PFSK-1 (cell line): Measurements from ENCODE around the gene PSMG2.

ENCODE experiments used
- FOXP2 ChIP-seq: optimal IDR thresholded peaks from 2 replicates; pipeline ENCODE3; 2011; ENCODE audit warnings: borderline replicate concordance, control low read depth, inconsistent platforms; ENCODE audit not compliant: insufficient read depth; ENCODE audit errors: extremely low read length, extremely low read depth
- POLR2AphosphoS5 ChIP-seq: IDR thresholded peaks from 2 replicates; pipeline ENCODE4 v1.6.1; 2012; ENCODE audit warnings: low read depth, mild to moderate bottlenecking, control low read depth, low read length, moderate library complexity
- REST ChIP-seq, 2 experiments: IDR thresholded peaks; 2 replicates each; pipeline versions ENCODE4 v1.6.1 to v1.8.0; 2011 to 2012; ENCODE audit warnings: low read depth in 2 of 2, low read length in 2 of 2, control low read depth in 1 of 2, inconsistent platforms in 1 of 2, mild to moderate bottlenecking in 1 of 2, moderate library complexity in 1 of 2; ENCODE audit not compliant: insufficient read depth in 1 of 2
- SIN3A ChIP-seq: IDR thresholded peaks from 2 replicates; pipeline ENCODE4 v1.6.1; 2012; ENCODE audit warnings: mild to moderate bottlenecking, low read length, moderate library complexity, borderline replicate concordance; ENCODE audit not compliant: insufficient read depth
- TAF1 ChIP-seq: IDR thresholded peaks from 2 replicates; pipeline ENCODE4 v1.6.1; 2012; ENCODE audit warnings: low read length, control low read depth, borderline replicate concordance; ENCODE audit not compliant: insufficient read depth

The PSMG2 gene

DNA sequence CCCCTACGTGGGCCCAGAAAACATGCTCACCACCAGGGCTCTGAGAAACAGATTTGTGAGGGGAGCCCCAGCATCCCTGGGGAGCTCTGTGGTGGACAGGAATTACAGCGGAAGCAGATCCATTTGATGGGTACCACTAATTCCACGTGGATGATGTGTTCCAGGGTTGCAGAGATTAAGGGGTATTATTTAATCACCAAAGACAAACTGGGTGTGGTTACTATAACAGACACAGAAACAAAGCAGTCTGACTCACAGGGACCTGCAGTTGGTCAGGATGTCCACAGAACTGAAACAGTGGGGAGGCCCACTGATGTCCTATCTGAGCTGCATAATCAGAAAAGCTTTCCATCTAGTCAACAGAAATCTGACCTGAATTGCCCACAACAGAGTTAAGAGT is 65.8 kb downstream of the PSMG2 start:
- TF ChIP-seq SIN3A, result no peak
- TF ChIP-seq FOXP2, result no peak
- TF ChIP-seq TAF1, result no peak
- TF ChIP-seq REST (IDR thresholded peaks at IDR 0.05; ENCODE audit: insufficient read depth in 1 of 2, low read depth in 2 of 2, low read length in 2 of 2), result no peak
- no peak for TF ChIP-seq POLR2AphosphoS5

GRCh38 chr18:12769136-12769535 is 66.3 kb downstream of the PSMG2 start:
- TF ChIP-seq TAF1, result no peak

- no peak for TF ChIP-seq FOXP2
- TF ChIP-seq POLR2AphosphoS5, result no peak
- TF ChIP-seq REST (IDR thresholded peaks at IDR 0.05; ENCODE audit: insufficient read depth in 1 of 2, low read depth in 2 of 2, low read length in 2 of 2), result no peak
These were observed 67.0 kb downstream of the PSMG2 start for GRCh38 chr18:12769644-12770440.

DNA sequence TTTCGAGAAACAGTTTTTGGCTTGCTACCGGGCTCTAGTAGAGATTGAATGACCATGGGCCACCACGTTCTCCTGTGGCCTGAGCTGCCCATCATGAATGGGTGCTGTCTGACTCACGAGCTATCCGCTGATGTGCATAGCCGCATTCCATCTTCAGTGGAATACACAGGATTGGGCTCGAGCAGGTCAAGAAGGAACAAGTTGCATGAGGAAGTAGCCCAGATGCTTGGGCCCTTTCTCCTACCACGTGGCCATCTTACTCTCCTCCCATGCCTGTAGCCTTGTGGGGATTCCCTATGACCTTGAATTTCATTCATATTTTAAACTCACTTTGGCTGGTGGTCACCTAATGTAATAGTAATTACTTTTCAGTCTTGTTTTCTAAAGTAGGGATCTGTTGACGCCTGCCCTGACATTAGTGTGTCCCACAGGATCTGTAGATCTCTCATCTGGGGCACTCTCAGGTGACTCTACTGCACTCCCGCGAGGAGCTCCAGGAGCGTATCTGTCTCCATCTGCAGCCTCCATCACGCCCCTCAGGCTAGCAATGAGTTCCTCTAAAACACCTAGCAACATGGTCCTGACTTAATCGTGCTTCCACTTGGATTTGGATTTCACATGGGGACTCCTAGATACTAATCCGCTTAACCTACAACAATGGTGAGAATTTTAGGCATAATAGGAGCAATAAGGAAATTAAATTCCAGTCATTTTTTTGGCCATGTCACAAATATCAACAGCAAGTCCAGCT is 67.8 kb downstream of the PSMG2 start:
- TF ChIP-seq SIN3A, result no peak
- TF ChIP-seq REST (IDR thresholded peaks at IDR 0.05; ENCODE audit: insufficient read depth in 1 of 2, low read depth in 2 of 2, low read length in 2 of 2), result no peak
- TF ChIP-seq POLR2AphosphoS5, result no peak
- TF ChIP-seq FOXP2, result no peak
- TF ChIP-seq TAF1, result no peak

- no peak for TF ChIP-seq FOXP2
- TF ChIP-seq SIN3A, result no peak
- no peak for TF ChIP-seq REST (IDR thresholded peaks at IDR 0.05; ENCODE audit: insufficient read depth in 1 of 2, low read depth in 2 of 2, low read length in 2 of 2)
- no peak for TF ChIP-seq POLR2AphosphoS5
- TF ChIP-seq TAF1, result no peak
These were observed 69.3 kb downstream of the PSMG2 start for GRCh38 chr18:12772111-12772510.
